NCI-H1694 (cell line): ENCODE data around the gene ODAD3.
"Not testable (repeated sequence)": the region's sequence is repeated elsewhere in the genome, so short reads cannot be mapped to it uniquely, and the experiment has no call there.

Source experiments
- DNase-seq: peaks from one replicate; lab custom pipeline; 2025; lab: John Stamatoyannopoulos, UW

Gene ODAD3

DNA sequence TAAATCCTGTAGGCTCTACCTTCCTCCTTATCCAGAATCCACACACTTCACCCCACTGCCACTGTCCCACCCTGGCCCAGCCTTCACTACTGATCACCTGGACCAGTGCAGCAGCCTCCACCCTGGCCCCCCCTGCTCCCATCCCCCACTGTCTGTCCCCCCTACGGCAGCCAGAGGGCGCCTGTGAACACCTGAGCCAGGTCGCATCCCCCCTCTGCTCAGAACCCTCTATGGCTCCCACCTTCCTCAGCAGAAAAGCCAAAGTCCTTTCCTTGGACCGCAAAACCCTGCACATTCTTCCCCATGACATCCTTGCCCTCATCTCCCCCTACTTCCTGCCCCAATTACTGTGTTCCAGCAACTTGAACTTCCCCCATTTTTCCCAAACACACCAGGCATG, 25.3 kb upstream of the ODAD3 start:
- DNase-seq: no peak

DNA sequence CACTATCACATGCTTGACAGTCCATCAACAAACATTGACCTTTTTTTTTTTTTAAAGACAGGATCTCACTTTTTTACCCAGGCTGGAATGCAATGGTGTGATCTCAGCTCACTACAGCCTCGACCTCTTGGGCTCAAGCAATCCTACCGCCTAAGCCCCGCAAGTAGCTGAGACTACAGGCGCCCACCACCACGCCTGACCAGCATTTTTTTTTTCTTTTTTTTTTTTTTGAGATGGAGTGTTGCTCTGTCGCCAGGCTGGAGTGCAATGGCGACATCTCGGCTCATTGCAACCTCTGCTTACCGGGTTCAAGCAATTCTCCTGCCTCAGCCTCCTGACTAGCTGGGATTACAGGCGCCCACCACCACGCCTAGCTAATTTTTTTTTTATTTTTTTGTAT, 24.0 kb upstream of the ODAD3 start:
- not testable (repeated sequence) for DNase-seq

- no peak for DNase-seq
Measured at GRCh38 chr19:11458236-11458900, 23.4 kb upstream of the ODAD3 start.

DNA sequence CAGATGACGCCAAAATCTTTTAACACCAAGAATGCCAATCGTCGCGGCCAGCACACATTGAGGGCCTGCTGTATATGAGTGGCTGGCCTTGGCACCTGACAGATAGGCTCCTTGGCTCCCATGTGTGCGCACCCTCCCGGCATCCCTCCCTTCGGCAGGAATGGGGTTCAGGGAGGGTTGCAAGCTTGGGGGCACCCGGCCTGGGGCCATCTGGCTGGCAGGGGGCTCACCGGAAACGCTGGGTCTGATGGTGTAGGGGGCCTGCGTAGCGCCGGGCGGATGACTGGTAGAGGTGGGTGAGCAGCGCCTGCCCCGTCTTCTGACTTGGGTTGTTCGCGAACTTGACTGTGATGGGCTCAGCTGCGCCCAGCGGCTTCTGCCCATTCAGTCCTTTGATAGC, 22.9 kb upstream of the ODAD3 start:
- no peak for DNase-seq

DNA sequence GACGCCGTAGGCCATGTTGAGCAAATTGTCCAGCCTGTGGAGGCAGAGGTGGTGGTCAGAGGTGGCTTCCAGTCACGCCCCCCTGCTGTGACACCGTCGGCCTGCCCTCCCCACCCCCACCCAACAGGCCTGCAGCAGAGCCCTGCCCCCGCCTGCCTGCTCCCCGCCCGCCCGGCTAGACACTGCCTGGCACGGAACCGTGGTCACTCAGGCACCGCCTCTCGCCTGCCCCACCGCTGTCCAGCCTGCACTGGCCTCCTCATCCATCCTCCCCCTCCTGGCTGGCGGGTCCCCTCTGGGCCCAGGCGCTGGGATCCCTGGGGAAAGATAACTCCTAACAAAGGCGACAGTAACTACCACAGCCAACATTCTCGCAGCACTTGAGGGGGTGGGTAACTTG, 22.2 kb upstream of the ODAD3 start:
- DNase-seq: no peak

GRCh38 chr19:11456659-11457058, 21.7 kb upstream of the ODAD3 start:
- DNase-seq: no peak

DNA sequence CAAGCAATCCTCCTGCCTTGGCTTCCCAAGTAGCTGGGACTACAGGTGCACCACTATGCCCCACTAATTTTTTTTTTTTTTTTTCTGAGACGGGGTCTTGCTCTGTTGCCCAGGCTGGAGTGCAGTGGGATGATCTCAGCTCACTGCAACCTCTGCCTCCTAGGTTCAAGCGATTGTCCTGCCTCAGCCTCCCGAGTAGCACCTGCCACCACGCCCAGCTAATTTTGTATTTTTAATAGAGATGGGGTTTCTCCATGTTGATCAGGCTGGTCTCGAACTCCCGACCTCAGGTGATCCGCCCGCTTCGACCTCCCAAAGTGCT, 20.3 kb upstream of the ODAD3 start:
- DNase-seq: not testable (repeated sequence)

GRCh38 chr19:11453468-11454341, 18.8 kb upstream of the ODAD3 start:
- DNase-seq: no peak

DNA sequence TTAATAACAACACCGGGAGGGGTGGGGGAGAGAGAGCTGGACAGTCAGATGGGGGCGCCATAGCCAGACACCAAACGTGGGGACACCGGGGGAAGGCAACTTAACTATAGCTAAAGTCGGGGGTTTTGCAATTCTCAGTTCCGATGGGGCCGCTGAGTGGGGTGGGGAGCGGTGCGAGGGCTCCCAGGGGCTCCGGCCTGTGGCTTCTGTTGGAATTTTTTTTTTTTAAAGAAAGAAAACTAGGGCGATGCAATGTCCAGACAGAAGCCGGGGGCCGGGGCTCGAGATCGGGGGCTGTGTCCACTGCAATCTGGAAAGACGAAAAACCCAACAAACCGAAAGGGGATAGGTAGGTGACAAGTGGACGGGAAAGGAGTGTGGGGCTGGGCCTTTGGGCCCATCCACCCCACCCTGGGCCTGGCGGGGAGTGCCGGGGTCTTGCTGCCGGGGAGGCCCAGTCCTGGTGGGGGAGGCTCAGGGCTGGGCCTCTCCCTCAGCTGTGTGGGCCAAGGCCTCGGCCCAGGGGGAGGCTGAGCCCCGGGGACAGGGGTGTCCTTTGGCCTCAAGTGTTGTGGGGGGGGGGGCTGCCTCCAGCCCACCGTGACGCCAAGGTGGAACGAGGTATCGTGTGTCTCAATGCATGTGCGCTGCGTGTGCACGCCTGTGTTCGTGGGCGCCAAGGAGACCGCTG, 17.8 kb upstream of the ODAD3 start:
- DNase-seq: no peak

DNA sequence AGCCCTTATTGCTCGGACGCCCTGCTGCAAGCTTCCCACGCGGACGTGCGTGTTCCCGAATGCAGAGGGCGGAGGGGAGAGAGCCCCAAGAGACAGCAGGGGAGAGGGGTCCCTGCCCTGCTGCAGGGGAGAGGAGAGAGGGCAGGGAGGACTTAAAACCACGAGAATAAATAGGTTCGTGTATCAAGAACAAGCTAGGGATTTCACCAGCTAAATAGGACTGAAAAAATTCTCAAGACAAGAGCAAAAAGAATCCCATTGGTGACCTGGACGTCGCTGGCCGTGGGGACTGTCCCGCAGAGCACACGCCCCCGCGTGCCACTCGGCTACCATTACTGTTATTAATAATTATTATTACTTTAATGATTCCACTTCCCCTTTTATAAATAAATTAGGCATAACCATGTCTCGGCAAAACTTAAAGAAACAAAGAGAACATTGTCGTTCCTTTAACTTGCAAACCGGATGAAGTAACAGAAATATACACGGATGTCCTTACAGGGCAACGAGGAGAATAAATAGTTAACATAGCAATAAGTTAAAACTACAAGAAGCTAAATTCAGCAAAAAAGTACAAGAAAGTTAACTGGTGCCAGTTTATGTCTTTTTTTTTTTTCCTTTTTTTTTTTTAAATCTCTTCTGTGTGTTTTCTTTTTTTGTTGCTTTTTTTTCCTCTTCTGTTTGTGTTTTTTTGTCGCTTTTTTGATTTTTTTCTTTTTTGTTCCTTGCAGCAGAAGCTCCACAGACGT, 17.1 kb upstream of the ODAD3 start:
- no peak for DNase-seq

DNA sequence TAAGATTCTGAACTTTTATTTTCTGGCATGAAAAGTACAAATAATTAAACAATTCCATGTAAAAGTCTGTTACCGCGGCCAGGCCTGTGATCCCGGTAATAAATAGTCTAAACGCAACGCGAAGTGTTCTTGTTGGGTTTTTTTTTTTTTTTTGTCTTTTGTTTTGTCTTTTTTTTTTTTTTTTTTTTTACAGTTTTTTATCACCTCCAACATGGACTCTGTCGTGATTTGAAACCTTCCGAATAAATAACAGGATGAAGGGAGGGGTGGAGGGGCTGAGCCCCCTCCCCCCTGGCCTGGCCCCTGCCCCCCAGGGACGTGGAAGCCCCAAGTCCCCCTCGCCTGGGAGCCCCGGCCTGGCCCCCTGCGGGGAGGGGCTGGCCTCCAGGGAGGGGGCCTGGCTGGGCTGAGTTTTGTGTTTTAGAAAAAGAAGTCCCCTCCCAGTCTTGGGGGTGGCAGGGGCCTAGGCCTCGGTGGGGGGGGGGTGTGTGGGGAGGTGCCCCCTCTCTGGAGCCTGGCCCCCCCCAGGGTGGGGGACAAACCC, 16.5 kb upstream of the ODAD3 start:
- DNase-seq: no peak

- DNase-seq: no peak
Measured at GRCh38 chr19:11450570-11451326, 15.8 kb upstream of the ODAD3 start.

DNA sequence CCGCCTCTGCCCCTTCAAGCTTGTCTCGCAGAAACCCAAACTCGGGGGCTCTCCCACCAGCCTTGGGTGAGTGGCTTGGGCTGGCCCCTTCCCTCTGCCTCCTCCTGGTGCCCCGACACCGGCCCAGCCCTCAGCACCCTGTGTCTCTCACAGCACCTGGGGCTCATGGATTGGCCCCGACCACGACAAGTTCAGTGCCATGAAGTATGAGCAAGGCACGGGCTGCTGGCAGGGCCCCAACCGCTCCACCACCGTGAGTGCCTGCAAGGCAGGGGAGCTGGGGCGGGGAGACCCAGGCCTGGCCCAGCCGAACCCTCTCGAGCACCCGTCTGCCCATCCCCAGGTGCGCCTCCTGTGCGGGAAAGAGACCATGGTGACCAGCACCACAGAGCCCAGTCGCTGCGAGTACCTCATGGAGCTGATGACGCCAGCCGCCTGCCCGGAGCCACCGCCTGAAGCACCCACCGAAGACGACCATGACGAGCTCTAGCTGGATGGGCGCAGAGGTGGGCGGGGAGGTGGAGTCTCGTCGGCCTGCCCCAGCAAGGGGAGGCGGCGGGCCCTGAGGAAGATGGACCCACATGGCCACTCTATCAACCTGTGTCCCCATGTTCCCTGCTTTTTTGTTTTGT, 14.1 kb upstream of the ODAD3 start:
- no peak for DNase-seq

- no peak for DNase-seq
Measured at GRCh38 chr19:11448410-11448809, 13.5 kb upstream of the ODAD3 start.

- no peak for DNase-seq
Measured at GRCh38 chr19:11447347-11448262, 12.7 kb upstream of the ODAD3 start.

- no peak for DNase-seq
Measured at GRCh38 chr19:11446652-11447301, 11.9 kb upstream of the ODAD3 start.

- DNase-seq: no peak
Measured at GRCh38 chr19:11446271-11446651, 11.3 kb upstream of the ODAD3 start.

- DNase-seq: no peak
Measured at GRCh38 chr19:11445141-11445540, 10.2 kb upstream of the ODAD3 start.

DNA sequence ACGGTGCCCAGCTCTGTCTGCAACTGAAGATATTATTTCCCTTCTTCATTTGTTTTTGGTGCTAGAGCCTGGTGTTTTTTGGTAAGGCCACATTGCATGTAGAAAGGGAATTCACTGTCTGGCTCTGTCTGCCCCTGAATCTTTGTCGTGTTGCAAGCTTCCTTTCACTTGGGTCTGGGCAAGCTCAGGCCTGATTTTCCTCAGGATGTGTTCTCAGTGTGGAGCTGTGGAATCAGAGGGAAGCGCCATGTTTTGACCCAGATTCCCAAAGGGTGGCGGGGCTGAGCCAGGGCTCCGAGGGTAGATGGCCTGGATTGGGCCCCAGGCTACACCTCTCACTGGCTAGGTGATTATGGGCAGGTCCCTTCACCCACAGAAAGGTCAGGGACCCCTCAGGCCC, 9.1 kb upstream of the ODAD3 start:
- DNase-seq: no peak
